ENCODE measurements around the gene SIL1.

DNA sequence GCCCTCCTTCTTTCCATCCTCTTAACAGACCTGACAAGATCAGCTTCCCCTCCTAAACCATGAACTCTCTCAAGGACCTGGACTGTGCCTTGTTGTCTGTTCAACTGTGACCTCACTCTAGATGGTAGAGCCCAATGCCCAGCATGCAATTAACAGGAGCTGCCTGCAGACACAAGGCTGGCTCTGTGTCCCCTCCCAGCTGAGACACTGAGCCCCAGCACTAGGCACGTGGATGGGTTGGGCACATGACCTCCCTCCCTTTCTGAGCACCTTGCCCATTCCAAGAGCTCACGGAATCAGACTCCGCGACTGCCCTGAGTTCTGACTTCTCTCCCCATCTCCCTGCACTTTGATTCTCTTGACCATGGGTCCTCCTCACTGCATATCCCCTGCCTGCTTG is 229.6 kb downstream of the SIL1 start:
- TF ChIP-seq POLR2AphosphoS5 (IDR thresholded peaks at IDR 0.05) (no peak), CTCF (IDR thresholded peaks at IDR 0.05) (no peak), EP300 (IDR thresholded peaks at IDR 0.05) (no peak), POLR2A (IDR thresholded peaks at IDR 0.05; ENCODE audit: low read depth) (no peak)

All from esophagus muscularis mucosa (tissue), 4 donors.